Memory B cell (primary cell): ENCODE data around the gene TBC1D2B.
"Not testable (repeated sequence)": the region's sequence is repeated elsewhere in the genome, so short reads cannot be mapped to it uniquely, and the experiment has no call there.

Experiments used
- ATAC-seq: fragments of 150-1000 bp; cut with Tn5 transposase; 2 replicates; pipeline ENCODE4 v1.10.0; 2021; ENCODE audit warnings: low read depth, mild to moderate bottlenecking, moderate library complexity
- DNase-seq, 2 donors: peaks; one replicate each; pipeline ENCODE4 v3.0.0; 2022; ENCODE audit warnings: low spot score in 2 of 2
- H3K27ac Mint-ChIP-seq: one replicate; pipeline ENCODE4 v1.8.0; 2022; ENCODE audit warnings: mild to moderate bottlenecking, moderate library complexity, mixed read lengths
- H3K27me3 Mint-ChIP-seq: one replicate; pipeline ENCODE4 v1.8.0; 2022; ENCODE audit warnings: mixed read lengths
- H3K36me3 Mint-ChIP-seq: one replicate; pipeline ENCODE4 v1.8.0; 2022; ENCODE audit warnings: mild to moderate bottlenecking, mixed read lengths
- H3K4me1 Mint-ChIP-seq: one replicate; pipeline ENCODE4 v1.8.0; 2022; ENCODE audit warnings: mixed read lengths
- H3K4me3 Mint-ChIP-seq: one replicate; pipeline ENCODE4 v1.8.0; 2022; ENCODE audit warnings: mild to moderate bottlenecking, moderate library complexity, mixed read lengths
- H3K9me3 Mint-ChIP-seq: one replicate; pipeline ENCODE4 v1.8.0; 2022; ENCODE audit warnings: mixed read lengths

The TBC1D2B gene

GRCh38 chr15:77966540-77967234, 110.8 kb downstream of the TBC1D2B start:
- peaks cover 2% of the 10 kb centered on the region for H3K4me1 Mint-ChIP-seq
- H3K36me3 Mint-ChIP-seq = peaks cover 3% of the 10 kb centered on the region
- no peak overlapping the region for H3K4me3 Mint-ChIP-seq
- ATAC-seq (peak; percentile 74), DNase-seq (peak in 1 of 2 donors; percentile 41)
- H3K27me3 Mint-ChIP-seq = peaks cover 3% of the 10 kb centered on the region
- H3K27ac Mint-ChIP-seq = no peak overlapping the region
- peaks cover 2% of the 10 kb centered on the region for H3K9me3 Mint-ChIP-seq

- Mint-ChIP-seq H3K27ac (no peak overlapping the region), H3K9me3 (peaks cover 2% of the 10 kb centered on the region), H3K36me3 (peaks cover 2% of the 10 kb centered on the region), H3K4me1 (peaks cover 9% of the 10 kb centered on the region), H3K27me3 (peaks cover 5% of the 10 kb centered on the region), H3K4me3 (no peak overlapping the region)
- ATAC-seq = no peak
- DNase-seq = no peak
Observed at GRCh38 chr15:77964193-77964592, 113.3 kb downstream of the TBC1D2B start.

- ATAC-seq (peak; percentile 96), DNase-seq (peak; percentile 78 to 80)
- Mint-ChIP-seq H3K27me3 (peaks cover 7% of the 10 kb centered on the region), H3K9me3 (no peaks in the 10 kb centered on the region), H3K27ac (no peak overlapping the region), H3K4me3 (no peak overlapping the region), H3K4me1 (peaks cover 9% of the 10 kb centered on the region), H3K36me3 (no peaks in the 10 kb centered on the region)
Observed at GRCh38 chr15:77959432-77959879, 118.1 kb downstream of the TBC1D2B start.

- not testable (repeated sequence) for ATAC-seq, DNase-seq, H3K4me3 Mint-ChIP-seq, H3K36me3 Mint-ChIP-seq, H3K9me3 Mint-ChIP-seq, H3K27me3 Mint-ChIP-seq, H3K27ac Mint-ChIP-seq
- peaks cover 13% of the 10 kb centered on the region for H3K4me1 Mint-ChIP-seq
Observed at GRCh38 chr15:77958716-77959431, 118.6 kb downstream of the TBC1D2B start.

- not testable (repeated sequence) for H3K4me3 Mint-ChIP-seq, H3K36me3 Mint-ChIP-seq, DNase-seq, H3K27ac Mint-ChIP-seq, H3K27me3 Mint-ChIP-seq, ATAC-seq, H3K9me3 Mint-ChIP-seq
- H3K4me1 Mint-ChIP-seq = peaks cover 13% of the 10 kb centered on the region
Observed at GRCh38 chr15:77958021-77958420, 119.5 kb downstream of the TBC1D2B start.

- not testable (repeated sequence) for H3K27me3 Mint-ChIP-seq, H3K4me1 Mint-ChIP-seq, H3K27ac Mint-ChIP-seq, DNase-seq, H3K36me3 Mint-ChIP-seq, H3K9me3 Mint-ChIP-seq, H3K4me3 Mint-ChIP-seq
- ATAC-seq = peak; percentile 32
Observed at GRCh38 chr15:77953926-77954325, 123.6 kb downstream of the TBC1D2B start.

- H3K4me1 Mint-ChIP-seq, H3K4me3 Mint-ChIP-seq, H3K27me3 Mint-ChIP-seq, DNase-seq, ATAC-seq, H3K9me3 Mint-ChIP-seq, H3K36me3 Mint-ChIP-seq, H3K27ac Mint-ChIP-seq: not testable (repeated sequence)
Observed at GRCh38 chr15:77952928-77953446, 124.5 kb downstream of the TBC1D2B start.

- ATAC-seq, H3K4me3 Mint-ChIP-seq, H3K9me3 Mint-ChIP-seq, DNase-seq, H3K36me3 Mint-ChIP-seq, H3K4me1 Mint-ChIP-seq, H3K27ac Mint-ChIP-seq, H3K27me3 Mint-ChIP-seq: not testable (repeated sequence)
Observed at GRCh38 chr15:77951105-77951786, 126.3 kb downstream of the TBC1D2B start.

- H3K4me1 Mint-ChIP-seq, H3K27me3 Mint-ChIP-seq, ATAC-seq, DNase-seq, H3K4me3 Mint-ChIP-seq, H3K9me3 Mint-ChIP-seq, H3K27ac Mint-ChIP-seq, H3K36me3 Mint-ChIP-seq: not testable (repeated sequence)
Observed at GRCh38 chr15:77950470-77950869, 127.0 kb downstream of the TBC1D2B start.

- DNase-seq (no peak), ATAC-seq (no peak)
- Mint-ChIP-seq H3K4me1 (peaks cover 6% of the 10 kb centered on the region), H3K36me3 (no peaks in the 10 kb centered on the region), H3K9me3 (no peaks in the 10 kb centered on the region), H3K27ac (no peak overlapping the region), H3K27me3 (no peaks in the 10 kb centered on the region), H3K4me3 (no peak overlapping the region)
Observed at GRCh38 chr15:77945566-77945965, 131.9 kb downstream of the TBC1D2B start.
